ENCODE measurements around the gene PID1.

PID1 gene

DNA sequence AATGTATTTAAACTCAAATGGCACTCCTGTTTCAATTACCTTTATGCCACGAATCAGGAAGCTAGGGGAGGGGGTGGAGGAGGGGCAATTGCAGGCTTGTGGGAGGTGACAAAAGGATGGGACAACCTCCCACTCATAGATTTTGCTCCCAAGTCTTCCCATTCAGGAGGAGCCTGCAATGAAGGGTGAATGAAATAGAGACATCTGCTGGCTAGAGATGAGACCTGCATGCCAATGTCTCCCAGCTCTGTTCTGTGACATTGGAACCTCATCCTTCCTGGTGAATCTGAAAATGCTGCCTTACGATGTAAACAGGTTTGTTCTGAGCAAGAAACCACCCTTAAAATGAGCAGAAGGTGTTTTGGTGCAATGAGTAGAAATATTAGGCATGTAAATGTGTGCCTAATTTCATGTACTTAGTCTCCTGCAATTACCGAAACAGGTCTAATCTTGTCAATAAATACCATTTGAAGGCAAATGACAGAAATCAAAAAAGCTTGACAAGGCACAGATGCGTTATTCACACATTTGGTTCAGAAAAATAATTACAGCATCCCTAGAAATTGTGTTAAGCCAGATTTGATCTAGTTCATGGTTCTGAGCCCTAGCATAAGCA, 2.7 kb upstream of the PID1 start:
- in situ Hi-C loops (cut with MboI; ENCODE audit: low sequenced_read_pairs), result no loop called here
- Histone ChIP-seq H3K36me3 (replicated peaks) (no peaks in the 10 kb centered on the region), H3K9me3 (no peaks in the 10 kb centered on the region), H3K4me3 (no peak overlapping the region), H3K27me3 (ENCODE audit: low read depth) (peaks cover 10% of the 10 kb centered on the region), H3K4me1 (no peaks in the 10 kb centered on the region)
- peak; percentile 56 to 69 for DNase-seq (ENCODE audit: low spot score in 2 of 2)

DNA sequence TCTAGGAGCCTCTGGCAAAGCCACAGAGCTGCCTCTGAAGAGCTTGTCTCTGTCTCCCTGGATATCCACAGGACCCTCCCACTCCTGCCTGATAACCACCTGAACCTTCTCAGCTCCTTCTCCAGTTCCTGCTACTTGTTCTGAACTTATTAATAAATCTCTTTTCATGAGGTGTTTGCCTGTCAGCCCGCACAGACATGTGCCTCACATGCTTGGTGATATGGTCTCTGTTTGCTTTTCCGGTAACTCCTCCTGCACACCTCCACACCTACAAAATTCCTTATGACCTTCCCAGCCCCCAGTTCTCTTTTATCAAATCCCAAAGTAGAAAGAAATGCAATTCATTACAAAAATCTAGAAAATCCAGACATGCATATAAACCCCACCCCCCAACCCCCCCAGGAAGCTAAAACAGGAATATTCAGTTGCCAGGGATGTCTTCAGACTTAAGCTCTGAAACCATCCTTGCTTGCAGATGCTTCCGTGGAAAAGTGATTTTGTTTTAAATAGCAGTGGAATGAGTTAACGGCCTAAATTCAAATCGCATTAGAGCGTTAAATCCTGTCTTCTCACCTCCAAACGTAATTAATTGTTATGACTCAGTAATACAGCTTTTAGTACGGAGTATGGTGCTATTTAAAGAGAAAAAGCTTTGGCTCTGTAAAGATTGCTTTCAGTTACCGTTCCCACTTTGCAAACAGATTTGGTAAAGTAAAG, 2.1 kb upstream of the PID1 start:
- Histone ChIP-seq H3K4me1 (no peaks in the 10 kb centered on the region), H3K36me3 (replicated peaks) (no peaks in the 10 kb centered on the region), H3K4me3 (no peak overlapping the region), H3K27me3 (ENCODE audit: low read depth) (peaks cover 10% of the 10 kb centered on the region), H3K9me3 (no peaks in the 10 kb centered on the region)
- in situ Hi-C loops (cut with MboI; ENCODE audit: low sequenced_read_pairs), result no loop called here
- no peak for DNase-seq (ENCODE audit: low spot score in 2 of 2)

DNA sequence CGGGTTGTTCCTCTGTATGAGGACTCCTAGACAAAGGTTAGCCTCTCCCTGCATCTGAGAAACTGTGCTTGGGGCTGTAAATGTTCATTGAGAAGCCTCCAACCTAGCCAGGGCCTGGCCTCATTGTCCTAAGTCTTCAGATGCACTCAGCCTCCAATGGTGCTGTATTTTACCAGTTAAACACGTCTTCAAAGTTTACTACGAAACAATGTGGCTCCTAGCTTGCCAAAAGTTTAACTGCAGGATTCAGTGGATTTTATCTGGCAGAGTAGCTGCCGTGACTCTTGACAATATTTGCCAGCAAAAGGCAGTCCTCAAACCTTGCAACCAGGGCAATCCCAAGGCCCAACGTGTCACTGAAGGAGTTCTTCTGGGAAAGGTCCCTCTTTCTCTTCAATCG, 1.1 kb downstream of the PID1 start:
- Histone ChIP-seq H3K36me3 (replicated peaks) (no peaks in the 10 kb centered on the region), H3K9me3 (no peaks in the 10 kb centered on the region), H3K27me3 (ENCODE audit: low read depth) (peaks cover 10% of the 10 kb centered on the region), H3K4me1 (no peaks in the 10 kb centered on the region), H3K4me3 (no peak overlapping the region)
- in situ Hi-C loops (cut with MboI; ENCODE audit: low sequenced_read_pairs), result no loop called here
- no peak for DNase-seq (ENCODE audit: low spot score in 2 of 2)

DNA sequence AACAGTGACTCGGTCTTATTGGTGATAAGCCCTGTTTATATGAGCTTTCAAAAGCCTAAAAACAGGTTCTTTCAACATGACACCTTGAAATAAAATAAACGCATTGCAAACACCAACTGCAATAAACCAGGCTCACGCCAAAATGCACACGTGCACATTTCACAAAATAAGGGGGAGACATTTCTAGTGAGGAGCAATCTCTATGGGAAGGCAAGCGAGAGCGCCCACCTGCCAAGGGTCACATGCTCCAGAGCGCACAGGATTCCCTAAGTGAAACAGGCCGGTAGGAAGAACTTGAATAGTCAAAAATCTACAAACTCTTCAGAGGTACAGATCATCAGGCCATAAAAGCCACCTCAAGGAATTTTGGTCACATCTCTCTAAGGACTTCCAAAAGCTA, 1.9 kb downstream of the PID1 start:
- H3K27me3 ChIP-seq (ENCODE audit: low read depth), result peaks cover 10% of the 10 kb centered on the region
- in situ Hi-C loops (cut with MboI; ENCODE audit: low sequenced_read_pairs), result no loop called here
- no peak overlapping the region for H3K4me3 ChIP-seq
- no peak for DNase-seq (ENCODE audit: low spot score in 2 of 2)
- H3K9me3 ChIP-seq, result no peaks in the 10 kb centered on the region
- H3K4me1 ChIP-seq, result no peaks in the 10 kb centered on the region
- H3K36me3 ChIP-seq (replicated peaks), result no peaks in the 10 kb centered on the region

DNA sequence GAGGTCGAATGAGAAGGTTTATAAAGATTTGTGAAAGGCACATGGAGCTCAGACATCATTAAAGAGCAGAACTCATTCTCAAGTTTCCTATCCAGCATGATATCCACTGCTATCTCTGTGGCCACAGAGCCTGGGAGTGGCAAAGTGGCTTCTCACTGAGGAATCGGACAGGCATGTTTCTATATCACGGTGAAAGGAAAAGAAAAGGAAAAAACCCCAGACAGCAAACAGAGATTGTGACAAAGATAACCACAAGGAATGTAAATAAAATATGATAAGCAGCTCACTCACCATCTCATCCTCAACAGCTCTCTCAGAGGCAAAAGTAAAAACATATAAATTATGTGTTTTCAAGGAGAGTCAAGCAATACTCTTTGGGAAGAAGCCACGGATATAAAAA, 2.5 kb downstream of the PID1 start:
- no peak overlapping the region for H3K4me3 ChIP-seq
- peaks cover 10% of the 10 kb centered on the region for H3K27me3 ChIP-seq (ENCODE audit: low read depth)
- no peaks in the 10 kb centered on the region for H3K36me3 ChIP-seq (replicated peaks)
- no peak for DNase-seq (ENCODE audit: low spot score in 2 of 2)
- no peaks in the 10 kb centered on the region for H3K4me1 ChIP-seq
- in situ Hi-C loops (cut with MboI; ENCODE audit: low sequenced_read_pairs), result no loop called here
- no peaks in the 10 kb centered on the region for H3K9me3 ChIP-seq

DNA sequence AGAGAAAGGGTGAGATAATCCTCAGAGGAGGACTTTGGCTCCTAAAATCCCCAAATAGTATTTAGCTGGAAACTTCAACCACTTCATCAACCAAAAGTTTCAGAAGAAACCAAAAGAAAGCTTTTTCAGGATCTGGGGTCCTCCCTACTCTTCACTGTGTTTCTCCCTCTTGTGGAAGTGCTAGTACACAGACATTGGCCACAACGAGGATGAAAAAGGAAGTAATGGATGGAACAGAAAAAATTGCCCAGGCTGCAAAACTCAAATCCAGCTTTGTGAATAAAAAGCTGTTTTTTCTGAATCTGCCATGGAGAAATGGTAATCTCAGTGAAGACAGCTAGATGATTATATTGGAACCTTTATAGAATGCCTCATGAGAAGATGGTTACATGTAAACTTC, 4.0 kb downstream of the PID1 start:
- Histone ChIP-seq H3K36me3 (replicated peaks) (no peaks in the 10 kb centered on the region), H3K4me1 (no peaks in the 10 kb centered on the region), H3K4me3 (no peak overlapping the region), H3K27me3 (ENCODE audit: low read depth) (peaks cover 8% of the 10 kb centered on the region), H3K9me3 (no peaks in the 10 kb centered on the region)
- in situ Hi-C loops (cut with MboI; ENCODE audit: low sequenced_read_pairs), result no loop called here
- no peak for DNase-seq (ENCODE audit: low spot score in 2 of 2)

DNA sequence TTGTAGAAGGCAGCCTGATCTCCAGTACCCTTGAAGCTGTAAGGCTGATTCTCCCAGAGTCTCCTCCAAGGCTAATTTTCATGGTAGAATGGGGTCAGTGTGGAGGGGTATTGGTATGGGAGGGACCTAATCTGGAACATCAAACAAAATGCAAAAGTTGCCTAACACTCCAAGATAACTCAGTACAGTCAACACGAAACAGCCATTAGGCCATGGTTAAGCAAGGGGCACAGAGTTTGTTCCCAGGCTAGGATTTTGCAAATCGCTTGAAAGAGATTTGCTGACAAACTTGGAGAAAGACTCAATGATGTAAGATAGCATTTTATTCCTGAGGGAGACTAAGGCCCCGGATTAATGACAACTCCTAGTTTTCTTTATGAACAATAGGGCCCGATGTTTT, 5.4 kb downstream of the PID1 start:
- no peaks in the 10 kb centered on the region for H3K36me3 ChIP-seq (replicated peaks)
- in situ Hi-C loops (cut with MboI; ENCODE audit: low sequenced_read_pairs), result no loop called here
- H3K9me3 ChIP-seq, result no peaks in the 10 kb centered on the region
- no peak overlapping the region for H3K4me3 ChIP-seq
- DNase-seq (ENCODE audit: low spot score in 2 of 2), result no peak
- peaks cover 5% of the 10 kb centered on the region for H3K27me3 ChIP-seq (ENCODE audit: low read depth)
- no peaks in the 10 kb centered on the region for H3K4me1 ChIP-seq

DNA sequence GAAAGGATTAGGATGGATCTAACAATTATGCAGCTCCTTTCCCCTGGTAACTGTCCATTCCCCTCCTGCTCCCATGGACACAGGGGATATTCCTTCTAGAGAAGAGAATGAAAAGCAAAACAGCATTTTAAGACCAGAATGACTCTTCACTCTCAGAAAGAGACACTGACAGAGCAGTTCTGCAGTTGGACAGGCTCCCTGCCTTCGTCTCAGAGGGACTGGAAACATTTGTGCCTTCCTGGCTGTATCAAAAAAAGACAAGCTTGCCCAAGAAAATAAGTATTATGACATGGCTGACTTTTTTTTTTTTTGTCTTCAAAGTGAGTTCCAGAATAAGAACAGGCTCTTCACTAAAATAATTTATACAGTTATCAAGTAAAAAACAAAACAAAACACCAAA, 9.5 kb downstream of the PID1 start:
- Histone ChIP-seq H3K9me3 (no peaks in the 10 kb centered on the region), H3K4me3 (no peak overlapping the region), H3K27me3 (ENCODE audit: low read depth) (no peaks in the 10 kb centered on the region), H3K36me3 (replicated peaks) (no peaks in the 10 kb centered on the region), H3K4me1 (no peaks in the 10 kb centered on the region)
- DNase-seq (ENCODE audit: low spot score in 2 of 2), result no peak
- in situ Hi-C loops (cut with MboI; ENCODE audit: low sequenced_read_pairs), result no loop called here

DNA sequence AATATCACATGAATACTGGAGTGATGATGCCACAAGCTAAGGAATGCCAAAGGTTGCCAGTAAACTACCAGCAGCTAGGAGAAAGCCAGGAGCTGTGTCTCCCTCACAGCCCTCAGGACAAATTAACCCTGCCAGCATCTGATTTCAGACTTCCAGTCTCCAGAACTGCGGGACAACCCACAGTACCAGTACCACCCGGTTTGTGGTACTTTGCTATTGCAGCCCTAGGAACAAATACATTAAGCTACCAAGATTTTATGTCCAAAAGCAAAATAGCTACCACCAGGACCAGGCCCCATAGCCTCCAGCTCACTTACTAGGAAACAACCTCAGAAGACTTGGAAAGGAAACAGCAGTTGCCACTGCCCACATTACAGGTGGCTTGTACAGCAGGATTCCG, 10.0 kb downstream of the PID1 start:
- Histone ChIP-seq H3K4me3 (no peak overlapping the region), H3K9me3 (no peaks in the 10 kb centered on the region), H3K36me3 (replicated peaks) (no peaks in the 10 kb centered on the region), H3K4me1 (no peaks in the 10 kb centered on the region), H3K27me3 (ENCODE audit: low read depth) (no peaks in the 10 kb centered on the region)
- in situ Hi-C loops (cut with MboI; ENCODE audit: low sequenced_read_pairs), result no loop called here
- no peak for DNase-seq (ENCODE audit: low spot score in 2 of 2)

DNA sequence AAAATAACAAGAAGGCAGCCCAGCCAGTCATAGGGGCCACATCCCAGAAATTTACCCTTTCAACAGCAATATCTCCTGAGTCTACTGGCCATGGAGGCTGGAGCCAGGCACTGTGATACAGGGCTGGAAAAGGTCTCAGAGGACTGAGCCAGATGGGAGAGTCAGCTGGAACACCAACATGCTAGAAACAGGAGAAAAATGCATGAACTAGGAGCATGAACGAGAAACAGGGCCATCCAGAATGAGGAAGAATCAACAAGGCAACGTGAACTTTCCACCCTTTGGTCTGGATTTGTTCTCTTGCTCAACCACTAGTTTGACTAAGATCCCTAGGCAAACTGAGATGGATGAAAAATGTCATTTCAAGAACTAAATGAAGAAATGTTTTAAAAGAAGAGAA, 13.1 kb downstream of the PID1 start:
- no peaks in the 10 kb centered on the region for H3K27me3 ChIP-seq (ENCODE audit: low read depth)
- no peak for DNase-seq (ENCODE audit: low spot score in 2 of 2)
- no peaks in the 10 kb centered on the region for H3K4me1 ChIP-seq
- in situ Hi-C loops (cut with MboI; ENCODE audit: low sequenced_read_pairs), result no loop called here
- H3K36me3 ChIP-seq (replicated peaks), result no peaks in the 10 kb centered on the region
- no peak overlapping the region for H3K4me3 ChIP-seq
- no peaks in the 10 kb centered on the region for H3K9me3 ChIP-seq

DNA sequence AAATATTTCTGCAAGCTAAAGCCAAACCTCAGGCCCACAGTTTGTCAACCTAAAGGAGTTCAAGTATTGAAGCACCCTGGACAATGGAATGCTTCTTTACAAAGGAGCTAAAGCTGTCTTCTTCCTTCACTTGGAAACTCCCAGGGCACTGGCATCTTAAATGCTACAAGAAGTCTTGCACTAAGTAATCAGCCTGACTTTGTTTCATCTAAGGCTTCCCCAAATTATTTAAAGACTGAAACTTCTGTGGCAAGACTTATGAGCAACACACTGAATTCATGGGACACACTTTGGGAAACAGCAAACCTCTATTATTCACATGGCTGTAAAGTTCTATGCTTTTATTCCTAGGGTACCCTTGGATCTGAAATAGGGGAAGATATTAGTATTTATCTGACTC, 14.7 kb downstream of the PID1 start:
- DNase-seq (ENCODE audit: low spot score in 2 of 2), result no peak
- Histone ChIP-seq H3K36me3 (replicated peaks) (no peaks in the 10 kb centered on the region), H3K4me1 (no peaks in the 10 kb centered on the region), H3K4me3 (no peak overlapping the region), H3K9me3 (no peaks in the 10 kb centered on the region), H3K27me3 (ENCODE audit: low read depth) (no peaks in the 10 kb centered on the region)
- in situ Hi-C loops (cut with MboI; ENCODE audit: low sequenced_read_pairs), result no loop called here

DNA sequence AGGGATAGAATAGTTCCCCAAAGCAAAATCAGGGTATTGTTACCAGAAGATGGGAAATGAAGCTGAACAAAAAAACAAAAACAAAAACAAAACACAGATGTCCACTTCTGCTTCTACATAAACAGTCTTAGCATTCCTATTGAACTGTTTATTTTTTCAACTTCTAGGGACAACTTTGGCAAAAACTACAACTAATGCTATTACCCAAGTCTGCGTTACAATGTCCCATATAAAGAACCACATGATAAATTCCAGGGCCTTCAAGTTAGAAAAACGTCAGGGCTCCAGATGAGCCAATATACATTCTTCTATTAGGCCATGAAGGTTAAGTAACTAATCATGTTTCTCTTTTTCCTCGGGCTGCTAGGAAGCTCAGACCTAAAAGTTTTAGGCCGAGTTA, 16.9 kb downstream of the PID1 start:
- Histone ChIP-seq H3K36me3 (replicated peaks) (no peaks in the 10 kb centered on the region), H3K4me3 (no peak overlapping the region), H3K9me3 (no peaks in the 10 kb centered on the region), H3K4me1 (no peaks in the 10 kb centered on the region), H3K27me3 (ENCODE audit: low read depth) (no peaks in the 10 kb centered on the region)
- in situ Hi-C loops (cut with MboI; ENCODE audit: low sequenced_read_pairs), result no loop called here
- no peak for DNase-seq (ENCODE audit: low spot score in 2 of 2)

DNA sequence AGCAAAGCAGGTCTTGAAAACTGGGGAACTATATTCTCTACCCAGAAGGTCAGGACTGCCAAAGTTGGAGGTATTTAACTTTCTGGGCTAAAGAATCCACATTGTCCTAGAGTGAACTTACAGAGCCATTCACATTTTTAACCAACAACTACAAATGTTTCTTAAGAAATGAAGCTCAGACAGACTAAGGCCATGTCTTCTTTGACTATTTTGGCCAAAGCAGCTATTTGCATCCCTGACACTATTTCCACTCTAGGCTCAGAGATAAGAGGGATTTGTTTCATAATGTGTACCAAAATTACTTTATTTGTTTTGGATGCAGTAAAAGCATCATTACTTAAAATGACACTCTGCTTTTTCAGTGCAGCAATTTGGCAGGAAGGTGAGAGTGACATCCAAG, 18.1 kb downstream of the PID1 start:
- H3K9me3 ChIP-seq, result no peaks in the 10 kb centered on the region
- DNase-seq (ENCODE audit: low spot score in 2 of 2), result no peak
- H3K36me3 ChIP-seq (replicated peaks), result no peaks in the 10 kb centered on the region
- in situ Hi-C loops (cut with MboI; ENCODE audit: low sequenced_read_pairs), result no loop called here
- H3K27me3 ChIP-seq (ENCODE audit: low read depth), result no peaks in the 10 kb centered on the region
- H3K4me3 ChIP-seq, result no peak overlapping the region
- H3K4me1 ChIP-seq, result no peaks in the 10 kb centered on the region

DNA sequence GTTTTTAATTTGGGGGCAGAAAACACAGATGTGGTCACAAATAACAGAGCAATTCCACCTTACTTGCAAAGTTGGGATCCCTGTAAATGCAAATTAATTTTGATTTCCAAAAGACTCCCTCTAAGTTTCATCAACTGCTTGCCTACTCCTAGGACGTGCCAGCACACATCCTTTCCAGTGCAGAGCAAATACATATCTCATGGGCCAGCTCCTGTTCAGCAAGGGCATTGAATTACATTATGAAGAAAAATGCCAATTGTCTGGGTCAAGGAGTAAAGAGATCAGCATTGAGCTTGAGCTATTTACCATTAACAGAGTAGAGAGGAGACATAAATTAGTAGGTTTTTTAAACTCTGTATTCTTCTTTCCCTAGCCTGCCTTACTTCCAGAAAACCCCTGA, 18.8 kb downstream of the PID1 start:
- Histone ChIP-seq H3K4me1 (no peaks in the 10 kb centered on the region), H3K4me3 (no peak overlapping the region), H3K36me3 (replicated peaks) (no peaks in the 10 kb centered on the region), H3K9me3 (no peaks in the 10 kb centered on the region), H3K27me3 (ENCODE audit: low read depth) (no peaks in the 10 kb centered on the region)
- in situ Hi-C loops (cut with MboI; ENCODE audit: low sequenced_read_pairs), result no loop called here
- DNase-seq (ENCODE audit: low spot score in 2 of 2), result no peak

DNA sequence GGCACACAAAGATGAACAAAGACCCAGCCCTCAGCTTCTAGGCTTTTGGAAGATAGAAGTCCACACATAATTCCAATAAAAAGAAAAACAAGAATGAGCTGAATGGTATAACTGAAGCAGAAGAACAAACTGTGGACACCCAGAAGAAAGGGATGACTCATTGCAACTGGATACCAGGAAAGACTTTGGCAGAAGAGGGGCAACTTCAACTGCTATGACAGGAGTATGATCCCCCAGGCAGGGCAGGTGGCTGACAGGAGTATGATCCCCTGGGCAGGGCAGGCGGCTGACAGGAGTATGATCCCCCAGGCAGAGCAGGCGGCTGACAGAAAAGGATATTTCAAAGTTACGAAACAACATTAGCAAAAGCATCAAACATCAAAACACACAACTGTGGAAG, 21.6 kb downstream of the PID1 start:
- no peak overlapping the region for H3K4me3 ChIP-seq
- in situ Hi-C loops (cut with MboI; ENCODE audit: low sequenced_read_pairs), result no loop called here

More for the DNA sequence above, 21.6 kb downstream of the PID1 start:
- DNase-seq (ENCODE audit: low spot score in 2 of 2), result no peak
- H3K36me3 ChIP-seq (replicated peaks), result no peaks in the 10 kb centered on the region
- no peaks in the 10 kb centered on the region for H3K27me3 ChIP-seq (ENCODE audit: low read depth)
- H3K4me1 ChIP-seq, result no peaks in the 10 kb centered on the region
- H3K9me3 ChIP-seq, result no peaks in the 10 kb centered on the region
